Measurements from ENCODE around the gene SNCG. TPM values are rescaled to one million over a fixed set of nuclear protein-coding genes. Genes with fewer than 3 reads are reported as not detected.
"Not testable (repeated sequence)": the region's sequence is repeated elsewhere in the genome, so short reads cannot be mapped to it uniquely, and the experiment has no call there.

The SNCG gene
- polyA plus RNA-seq, 2 of the 4 experiments (the other 2 are of a cell fraction), result 7.4 to 17.9 TPM

DNA sequence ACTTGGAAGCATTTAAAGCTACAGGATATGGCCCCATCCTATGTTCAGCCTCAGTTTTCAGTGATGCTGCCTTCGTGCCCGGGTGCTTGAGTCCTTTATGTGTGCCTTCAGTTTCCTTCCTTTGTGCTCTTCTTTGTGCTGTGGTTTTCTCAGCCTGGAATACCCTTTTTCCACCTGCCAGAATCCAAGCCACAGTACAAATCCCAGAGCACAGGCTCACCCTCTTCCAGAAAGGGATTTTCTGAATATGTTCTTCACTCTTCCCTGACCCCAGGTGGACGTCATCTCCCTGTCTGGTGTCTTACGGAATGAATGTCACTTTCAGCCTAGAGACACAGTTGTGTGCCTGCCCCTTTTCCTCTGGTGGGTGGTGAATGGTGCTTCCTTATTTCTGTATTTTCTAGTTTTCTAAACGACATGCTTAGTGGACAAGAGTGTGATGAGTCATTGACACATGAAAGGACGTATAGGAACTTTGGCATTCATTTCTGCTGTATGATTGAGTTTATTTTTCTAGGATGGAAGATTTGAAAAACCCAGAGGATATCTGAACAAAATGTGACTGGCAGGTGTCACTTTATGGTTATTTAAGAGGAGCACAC, 41.5 kb downstream of the SNCG start:
- H3K4me3 ChIP-seq; ATAC-seq; H3K4me1 ChIP-seq; CTCF ChIA-PET; H3K9me3 ChIP-seq; H3K27ac ChIP-seq; FAIRE-seq; DNase-seq (ENCODE audit: low read depth in 1 of 2, low spot score in 1 of 2); POLR2A ChIA-PET; H3K4me2 ChIP-seq: not testable (repeated sequence)
- WGBS (ENCODE audit: missing lambda C conversion rate), result 61% methylated on average over 6 of the region's 6 CpGs

DNA sequence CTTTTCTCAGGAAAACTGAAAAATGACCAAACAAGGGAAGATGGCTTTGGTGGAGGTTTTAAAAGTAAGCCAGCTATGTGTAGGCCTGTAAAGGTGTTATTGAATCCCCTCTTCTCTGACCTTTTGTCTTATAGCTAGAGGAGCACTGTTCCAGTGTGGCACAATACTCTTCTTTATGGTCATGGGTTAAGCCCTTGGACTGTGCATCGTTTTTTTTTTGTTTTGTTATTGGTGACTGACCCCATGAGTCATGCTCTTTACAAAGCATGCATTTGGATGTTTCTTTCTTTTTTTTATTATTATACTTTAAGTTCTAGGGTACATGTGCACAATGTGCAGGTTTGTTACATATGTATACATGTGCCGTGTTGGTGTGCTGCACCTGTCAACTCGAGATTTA, 42.1 kb downstream of the SNCG start:
- H3K4me1 ChIP-seq, result no peaks in the 10 kb centered on the region
- no peak overlapping the region for H3K4me2 ChIP-seq
- no peak overlapping the region for H3K27ac ChIP-seq
- DNase-seq (ENCODE audit: low read depth in 1 of 2, low spot score in 1 of 2), result no peak
- no peak for FAIRE-seq
- ChIA-PET POLR2A (no interaction called here), CTCF (no interaction called here)
- no peaks in the 10 kb centered on the region for H3K9me3 ChIP-seq
- TF ChIP-seq HOXA7 (CRISPR knock-in tag; IDR thresholded peaks at IDR 0.05) (no peak), HOXB13 (CRISPR knock-in tag; IDR thresholded peaks at IDR 0.05; ENCODE audit: low read depth) (no peak), ESRRA (IDR thresholded peaks at IDR 0.05; ENCODE audit: borderline replicate concordance, low read length) (no peak), MAZ (IDR thresholded peaks at IDR 0.05; ENCODE audit: borderline replicate concordance, low read depth, low read length) (no peak), EP300 (IDR thresholded peaks at IDR 0.05) (no peak)
- H3K4me3 ChIP-seq, result no peak overlapping the region
- ATAC-seq, result no peak
- 43% methylated on average over 3 of the region's 3 CpGs for WGBS (ENCODE audit: missing lambda C conversion rate)

DNA sequence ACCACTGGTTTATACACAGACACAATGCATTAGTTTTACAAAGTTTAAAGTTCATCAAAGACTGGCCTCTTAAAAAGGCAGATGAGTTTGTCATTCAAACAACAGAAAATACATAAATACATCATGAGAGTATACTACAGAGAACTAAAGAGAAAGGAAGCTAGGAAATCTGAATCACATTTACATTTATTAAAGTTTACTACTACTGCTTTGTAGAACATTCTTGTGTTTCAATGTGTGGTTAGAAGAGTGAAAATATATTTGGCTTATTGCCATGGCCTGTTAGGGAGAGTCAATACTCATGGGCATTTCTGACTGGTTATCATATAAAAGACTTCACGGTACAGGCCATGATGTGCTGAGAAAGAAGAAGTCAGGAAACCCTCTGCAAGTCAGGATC, 48.7 kb downstream of the SNCG start:
- FAIRE-seq; POLR2A ChIA-PET; DNase-seq (ENCODE audit: low read depth in 1 of 2, low spot score in 1 of 2); H3K9me3 ChIP-seq; ATAC-seq; CTCF ChIA-PET; H3K4me3 ChIP-seq: not testable (repeated sequence)
- Histone ChIP-seq H3K4me2 (peak overlapping the region; percentile 61), H3K4me1 (peaks cover 10% of the 10 kb centered on the region), H3K27ac (peak overlapping the region; percentile 61 to 75; a peak in 4 of 6 replicates)
- WGBS (ENCODE audit: missing lambda C conversion rate), result 0% methylated on average over 1 of the region's 1 CpG

DNA sequence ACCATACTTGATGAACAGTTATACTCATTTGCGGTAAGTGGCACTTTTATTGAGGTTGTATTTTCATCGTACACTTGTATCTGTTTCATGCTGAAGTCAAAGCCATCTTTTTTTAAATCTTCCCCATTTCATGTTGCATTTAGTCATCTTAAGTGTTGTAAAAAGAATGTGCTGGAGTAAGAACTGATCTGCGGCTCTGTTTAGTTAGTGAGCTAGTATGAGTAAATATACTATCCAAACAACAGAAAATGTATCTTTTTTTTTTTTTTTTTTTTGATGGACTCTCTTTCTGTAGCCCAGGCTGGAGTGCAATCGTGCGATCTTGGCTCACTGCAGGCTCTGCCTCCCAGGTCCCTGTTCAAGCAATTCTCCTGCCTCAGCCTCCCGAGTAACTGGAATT, 49.3 kb downstream of the SNCG start:
- Histone ChIP-seq H3K4me2 (peak overlapping the region; percentile 61), H3K4me1 (peaks cover 10% of the 10 kb centered on the region), H3K27ac (peak overlapping the region in 1 of 2 experiments; percentile 55; a peak in 2 of 6 replicates)
- H3K9me3 ChIP-seq, CTCF ChIA-PET, ATAC-seq, POLR2A ChIA-PET, H3K4me3 ChIP-seq, FAIRE-seq: not testable (repeated sequence)
- whole genome bisulfite sequencing (ENCODE audit: missing lambda C conversion rate), result 3% methylated on average over 6 of the region's 6 CpGs
- DNase-seq (ENCODE audit: low read depth in 1 of 2, low spot score in 1 of 2), result peak in 1 of 2 experiments; percentile 42

DNA sequence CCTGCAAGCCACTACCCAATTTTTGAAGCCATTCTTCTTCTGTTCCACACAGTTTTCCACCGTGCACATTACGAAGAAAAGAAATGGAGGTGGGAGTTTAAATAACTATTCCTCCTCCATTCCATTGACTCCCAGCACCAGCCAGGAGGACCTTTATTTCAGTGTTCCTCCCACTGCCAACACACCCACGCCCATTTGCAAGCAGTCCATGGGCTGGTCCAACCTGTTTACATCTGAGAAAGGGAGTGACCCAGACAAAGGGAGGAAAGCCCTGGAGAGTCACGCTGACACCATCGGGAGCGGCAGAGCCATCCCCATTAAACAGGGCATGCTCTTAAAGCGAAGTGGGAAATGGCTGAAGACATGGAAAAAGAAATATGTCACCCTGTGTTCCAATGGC, 49.9 kb downstream of the SNCG start:
- H3K4me1 ChIP-seq, result peaks cover 10% of the 10 kb centered on the region
- POLR2A ChIA-PET; H3K4me3 ChIP-seq; FAIRE-seq; H3K9me3 ChIP-seq; DNase-seq (ENCODE audit: low read depth in 1 of 2, low spot score in 1 of 2); CTCF ChIA-PET; ATAC-seq: not testable (repeated sequence)
- 78% methylated on average over 7 of the region's 7 CpGs for whole genome bisulfite sequencing (ENCODE audit: missing lambda C conversion rate)
- H3K4me2 ChIP-seq, result peak overlapping the region; percentile 61; the same call in 2 of the 3 replicates
- H3K27ac ChIP-seq, result peak overlapping the region in 1 of 2 experiments; percentile 38; a peak in 1 of 6 replicates

DNA sequence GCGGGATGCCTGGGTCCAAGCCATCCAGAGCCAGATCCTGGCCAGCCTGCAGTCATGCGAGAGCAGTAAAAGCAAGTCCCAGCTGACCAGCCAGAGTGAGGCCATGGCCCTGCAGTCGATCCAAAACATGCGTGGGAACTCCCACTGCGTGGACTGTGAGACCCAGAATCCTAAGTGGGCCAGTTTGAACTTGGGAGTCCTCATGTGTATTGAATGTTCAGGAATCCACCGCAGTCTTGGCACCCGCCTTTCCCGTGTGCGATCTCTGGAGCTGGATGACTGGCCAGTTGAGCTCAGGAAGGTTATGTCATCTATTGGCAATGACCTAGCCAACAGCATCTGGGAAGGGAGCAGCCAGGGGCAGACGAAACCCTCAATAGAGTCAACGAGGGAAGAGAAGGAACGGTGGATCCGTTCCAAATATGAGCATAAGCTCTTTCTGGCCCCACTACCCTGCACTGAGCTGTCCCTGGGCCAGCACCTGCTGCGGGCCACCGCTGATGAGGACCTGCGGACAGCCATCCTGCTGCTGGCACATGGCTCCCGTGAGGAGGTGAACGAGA, 50.8 kb downstream of the SNCG start:
- ATAC-seq; POLR2A ChIA-PET; CTCF ChIA-PET; H3K27ac ChIP-seq; H3K9me3 ChIP-seq; H3K4me3 ChIP-seq; FAIRE-seq; DNase-seq (ENCODE audit: low read depth in 1 of 2, low spot score in 1 of 2); H3K4me2 ChIP-seq: not testable (repeated sequence)
- H3K4me1 ChIP-seq, result peaks cover 10% of the 10 kb centered on the region
- WGBS (ENCODE audit: missing lambda C conversion rate), result 96% methylated on average over 17 of the region's 18 CpGs

Small RNA genes lying within 50 kb of the gene (small RNA-seq; reads per million reads assigned to genes)
- gene BMS1P3, result 0 reads per million in 6 experiments

Other genes starting within 250 kb of the SNCG start
- gene BMPR1A, start 202.0 kb upstream of the SNCG start, polyA plus RNA-seq (2011; rRNA removed), result 34.6 and 39.0 TPM in 2 replicates
- gene BMPR1A, start 202.0 kb upstream of the SNCG start, polyA plus RNA-seq (2017; fragmentation: RNase III; extraction: RNeasy Plus Mini Kit Qiagen cat#74134 plus additional on column Dnase treatment), result 24.4 to 25.5 TPM (median 25.5 TPM) in 3 replicates
- gene MMRN2, start 984 bp upstream of the SNCG start, polyA plus RNA-seq (2011; rRNA removed), result 1.1 and 1.4 TPM in 2 replicates
- gene MMRN2, start 984 bp upstream of the SNCG start, polyA plus RNA-seq (2017; fragmentation: RNase III; extraction: RNeasy Plus Mini Kit Qiagen cat#74134 plus additional on column Dnase treatment), result 0.33 to 0.54 TPM (median 0.35 TPM) in 3 replicates
- gene ADIRF, start 9.9 kb downstream of the SNCG start, polyA plus RNA-seq (2011; rRNA removed), result not detected in 2 replicates
- not detected in 3 replicates for gene ADIRF, start 9.9 kb downstream of the SNCG start, polyA plus RNA-seq (2017; fragmentation: RNase III; extraction: RNeasy Plus Mini Kit Qiagen cat#74134 plus additional on column Dnase treatment)
- not detected in 2 replicates for gene FAM25A, start 61.7 kb downstream of the SNCG start, polyA plus RNA-seq (2011; rRNA removed)
- gene FAM25A, start 61.7 kb downstream of the SNCG start, polyA plus RNA-seq (2017; fragmentation: RNase III; extraction: RNeasy Plus Mini Kit Qiagen cat#74134 plus additional on column Dnase treatment), result not detected in 3 replicates
- gene GLUD1, start 136.2 kb downstream of the SNCG start, polyA plus RNA-seq (2011; rRNA removed), result 117 and 118 TPM in 2 replicates
- 71.6 to 74.4 TPM (median 72.7 TPM) in 3 replicates for gene GLUD1, start 136.2 kb downstream of the SNCG start, polyA plus RNA-seq (2017; fragmentation: RNase III; extraction: RNeasy Plus Mini Kit Qiagen cat#74134 plus additional on column Dnase treatment)
- 39.9 and 45.4 TPM in 2 replicates for gene SHLD2, start 136.6 kb downstream of the SNCG start, polyA plus RNA-seq (2011; rRNA removed)
- gene SHLD2, start 136.6 kb downstream of the SNCG start, polyA plus RNA-seq (2017; fragmentation: RNase III; extraction: RNeasy Plus Mini Kit Qiagen cat#74134 plus additional on column Dnase treatment), result 22.9 to 25.4 TPM (median 24.4 TPM) in 3 replicates